Measurements from ENCODE around the gene CLTB. TPM values are rescaled to one million over a fixed set of nuclear protein-coding genes. Genes with fewer than 3 reads are reported as not detected.

CLTB gene
- total and polyA plus RNA-seq, 2 experiments from 2014 or later = 26.8 to 34.0 TPM

GRCh38 chr5:176441921-176442323, 25.6 kb upstream of the CLTB start (continued):
- no peak for TF ChIP-seq ZNF114 (CRISPR knock-in tag; IDR thresholded peaks at IDR 0.05)
- no peak for TF ChIP-seq CREB1 (CRISPR knock-in tag; IDR thresholded peaks at IDR 0.05; ENCODE audit: low read depth)
- TF ChIP-seq ZNF331 (CRISPR knock-in tag; IDR thresholded peaks at IDR 0.05; ENCODE audit: low read depth) = no peak
- TF ChIP-seq POLR2AphosphoS5 (IDR thresholded peaks at IDR 0.05; ENCODE audit: low read depth) = no peak
- no peak for TF ChIP-seq ZNF462 (CRISPR knock-in tag; IDR thresholded peaks at IDR 0.05)

- ATAC-seq = no peak; the same call in 2 of the 3 replicates
- Histone ChIP-seq H3K79me2 (replicated peaks; ENCODE audit: insufficient read depth) (no peaks in the 10 kb centered on the region), H3K27ac (ENCODE audit: low read depth) (no peak overlapping the region), H3K36me3 (ENCODE audit: insufficient read depth) (no peaks in the 10 kb centered on the region), H3K4me2 (no peak overlapping the region; the same call in 1 of the 2 replicates), H3K4me3 (no peak overlapping the region), H4K20me1 (replicated peaks; ENCODE audit: insufficient read depth) (no peaks in the 10 kb centered on the region), H2AFZ (peak overlapping the region; percentile 61), H3K27me3 (ENCODE audit: insufficient read depth) (no peaks in the 10 kb centered on the region), H3K9me2 (ENCODE audit: insufficient read depth) (no peaks in the 10 kb centered on the region), H3K4me1 (ENCODE audit: insufficient read depth) (peaks cover 9% of the 10 kb centered on the region), H3F3A (replicated peaks; ENCODE audit: low read depth) (no peaks in the 10 kb centered on the region)
- DNase-seq (ENCODE audit: low spot score) = no peak
- H3K9me3 Mint-ChIP-seq = no peaks in the 10 kb centered on the region
- no peak overlapping the region; the same call in 2 of the 3 replicates for H3K4me3 Mint-ChIP-seq
- H3K4me1 Mint-ChIP-seq = peaks cover 13% of the 10 kb centered on the region
- no peaks in the 10 kb centered on the region for H3K36me3 Mint-ChIP-seq (ENCODE audit: low read depth)
- H3K27ac Mint-ChIP-seq = no peak overlapping the region
- H3K27me3 Mint-ChIP-seq (ENCODE audit: insufficient read depth, low read depth, poor library complexity) = peaks cover 16% of the 10 kb centered on the region
- TF ChIP-seq CREB1 (CRISPR knock-in tag; IDR thresholded peaks at IDR 0.05; ENCODE audit: low read depth) (no peak), CTCF (conservative IDR thresholded peaks at IDR 0.05; ENCODE audit: low read depth in 2 of 2) (no peak), POLR2AphosphoS5 (IDR thresholded peaks at IDR 0.05; ENCODE audit: low read depth) (no peak)
Measured at GRCh38 chr5:176440927-176441706, 24.8 kb upstream of the CLTB start.
